Measurements from ENCODE around the gene SEL1L3.

- TF ChIP-seq CTCF (conservative IDR thresholded peaks at IDR 0.05 in 1 of 2, IDR thresholded peaks at IDR 0.05 in 1 of 2; ENCODE audit: extremely low read depth in 1 of 2, insufficient read depth in 1 of 2, low read depth in 1 of 2, low read length in 2 of 2), result no peak
- TF ChIP-seq EZH2 (IDR thresholded peaks at IDR 0.05; ENCODE audit: borderline replicate concordance, low read length), result no peak
Observed at GRCh38 chr4:25786497-25787065, 76.2 kb downstream of the SEL1L3 start.
